NCI-H2081 treated with DMSO at 0.1 percent for 48 hours (cell line): Measurements from ENCODE around the gene NPW.

ENCODE experiments used
- DNase-seq: peaks from one replicate; lab custom pipeline; 2025; lab: John Stamatoyannopoulos, UW

The NPW gene

DNA sequence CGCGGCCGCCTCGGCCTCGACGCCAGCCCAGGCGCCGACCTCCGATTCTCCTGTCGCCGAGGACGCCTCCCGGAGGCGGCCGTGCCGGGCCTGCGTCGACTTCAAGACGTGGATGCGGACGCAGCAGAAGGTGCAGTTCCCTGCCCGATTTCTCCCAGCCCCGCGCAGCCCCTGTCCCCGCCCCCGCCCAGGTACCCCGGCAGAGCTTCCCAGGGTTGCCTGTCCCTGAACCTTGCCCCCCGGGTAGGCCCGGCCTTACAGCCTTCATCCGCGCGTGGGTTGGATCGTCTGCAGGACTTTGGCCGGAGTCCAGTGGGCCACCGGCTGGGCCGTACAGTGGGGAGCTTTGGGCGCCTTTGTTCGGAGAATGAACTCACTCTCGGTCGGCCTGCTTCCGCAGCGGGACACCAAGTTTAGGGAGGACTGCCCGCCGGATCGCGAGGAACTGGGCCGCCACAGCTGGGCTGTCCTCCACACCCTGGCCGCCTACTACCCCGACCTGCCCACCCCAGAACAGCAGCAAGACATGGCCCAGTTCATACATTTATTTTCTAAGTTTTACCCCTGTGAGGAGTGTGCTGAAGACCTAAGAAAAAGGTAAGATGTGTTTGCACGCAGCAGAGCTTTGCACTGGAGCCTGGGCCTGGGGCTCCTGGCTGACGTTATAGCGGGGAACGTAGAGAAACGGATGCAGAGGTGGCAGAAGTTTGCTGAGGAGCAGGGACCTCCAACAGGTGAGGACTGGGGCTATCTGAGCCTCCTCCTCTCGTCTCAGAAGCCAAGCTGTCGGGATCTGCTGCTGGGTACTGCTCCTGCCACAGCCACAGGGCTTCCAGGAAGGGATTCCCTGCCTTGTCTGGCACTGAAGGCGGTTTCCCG is 35.0 kb upstream of the NPW start:
- DNase-seq = no peak

- DNase-seq = no peak
These were observed 34.0 kb upstream of the NPW start for GRCh38 chr16:1985466-1986150.

DNA sequence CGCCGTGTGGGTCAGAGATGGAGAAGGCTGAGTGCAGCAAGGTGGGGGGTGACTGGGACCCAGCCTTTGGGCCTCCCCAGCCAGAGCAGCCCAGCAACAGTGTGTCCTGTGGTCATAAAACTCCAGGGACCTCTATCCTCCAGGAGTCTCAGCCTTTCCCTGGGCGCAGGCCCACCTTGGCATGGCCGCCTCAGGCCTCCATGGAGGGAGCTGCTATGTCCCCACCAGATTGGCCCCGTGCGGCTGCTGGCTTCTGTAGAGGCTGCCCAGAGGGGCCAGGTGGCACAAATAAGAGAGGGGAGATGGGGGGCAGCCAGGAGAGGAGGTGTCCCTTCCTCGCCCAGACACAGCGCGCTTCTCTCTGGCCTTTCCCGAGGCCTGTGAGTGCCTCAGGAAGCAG is 32.4 kb upstream of the NPW start:
- DNase-seq = no peak

DNA sequence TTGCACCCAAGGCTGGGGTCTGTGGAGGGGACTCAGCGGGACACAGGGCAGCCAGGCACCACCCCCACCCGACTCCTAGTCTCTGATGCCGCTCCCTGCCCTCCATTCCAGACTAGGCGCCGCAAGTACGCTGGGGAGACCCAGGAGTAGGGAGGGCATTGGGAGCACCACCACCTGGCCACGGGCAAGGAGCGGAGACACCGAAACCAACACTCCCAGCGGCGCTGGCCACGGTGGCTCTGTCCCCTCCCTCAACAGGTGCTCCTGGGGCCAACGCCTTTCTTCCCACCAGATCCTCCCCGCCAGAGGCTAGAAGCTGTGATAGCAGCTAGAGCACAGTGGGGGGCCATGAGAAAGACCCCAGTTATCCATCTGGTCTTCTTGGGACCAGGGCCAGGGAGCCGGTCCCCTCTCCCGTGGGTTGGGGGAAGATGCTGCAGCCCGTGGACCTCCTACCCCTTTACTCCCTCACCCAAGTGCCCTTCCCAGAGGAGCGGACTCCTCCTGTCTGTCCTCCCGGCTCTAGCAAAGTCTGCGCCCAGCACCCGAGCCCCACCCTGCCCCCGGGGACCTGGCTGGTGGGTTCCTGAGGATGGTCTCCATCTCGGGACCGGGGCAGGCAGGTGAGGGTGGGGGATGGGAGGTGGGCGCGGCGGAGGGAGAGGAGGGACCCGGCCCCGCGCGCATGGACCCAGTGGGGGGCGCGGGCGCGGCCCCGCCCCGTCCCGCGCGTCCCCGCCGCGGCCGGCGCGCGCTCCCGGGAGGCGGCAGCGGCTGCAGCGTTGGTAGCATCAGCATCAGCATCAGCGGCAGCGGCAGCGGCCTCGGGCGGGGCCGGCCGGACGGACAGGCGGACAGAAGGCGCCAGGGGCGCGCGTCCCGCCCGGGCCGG is 30.1 kb upstream of the NPW start, which contains the start of gene SYNGR3:
Gene SYNGR3, plus strand, starts transcription at position 762 of the 892 bp plus-strand sequence. CDS start 133 bp downstream, outside the sequence.
- DNase-seq = no peak

GRCh38 chr16:1990101-1990350 is 29.6 kb upstream of the NPW start:
- DNase-seq = no peak

GRCh38 chr16:1990351-1991134 is 29.0 kb upstream of the NPW start:
- no peak for DNase-seq

GRCh38 chr16:1991135-1991551 is 28.4 kb upstream of the NPW start:
- no peak for DNase-seq

GRCh38 chr16:1991588-1991947 is 28.0 kb upstream of the NPW start:
- no peak for DNase-seq

DNA sequence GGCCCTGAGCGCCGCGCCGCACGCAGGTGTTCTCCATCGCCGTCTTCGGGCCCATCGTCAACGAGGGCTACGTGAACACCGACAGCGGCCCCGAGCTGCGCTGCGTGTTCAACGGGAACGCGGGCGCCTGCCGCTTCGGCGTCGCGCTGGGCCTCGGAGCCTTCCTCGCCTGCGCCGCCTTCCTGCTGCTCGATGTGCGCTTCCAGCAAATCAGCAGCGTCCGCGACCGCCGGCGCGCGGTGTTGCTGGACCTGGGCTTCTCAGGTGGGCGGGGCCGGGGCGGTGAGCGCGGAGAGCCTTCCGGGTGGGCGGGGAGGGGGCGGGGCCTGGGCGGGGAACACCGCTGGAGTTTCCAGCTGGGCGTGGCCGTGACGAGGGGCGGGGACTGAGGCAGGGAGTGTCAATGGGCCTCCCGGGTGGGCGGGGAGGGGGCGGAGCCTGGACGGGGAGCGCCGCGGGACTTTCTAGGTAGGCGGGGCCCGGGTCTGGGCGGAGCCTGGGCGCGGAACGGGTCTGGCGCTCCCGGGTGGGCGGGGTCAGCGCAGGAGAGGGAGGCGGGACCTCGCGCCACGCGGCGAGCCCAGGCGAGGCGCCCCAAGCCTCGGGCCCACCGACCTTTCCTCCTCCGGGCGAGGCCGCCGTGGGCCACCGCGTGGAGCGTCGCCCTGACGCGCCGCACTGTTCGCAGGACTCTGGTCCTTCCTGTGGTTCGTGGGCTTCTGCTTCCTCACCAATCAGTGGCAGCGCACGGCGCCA is 27.5 kb upstream of the NPW start:
- no peak for DNase-seq

GRCh38 chr16:1992704-1993317 is 26.8 kb upstream of the NPW start:
- DNase-seq = no peak

DNA sequence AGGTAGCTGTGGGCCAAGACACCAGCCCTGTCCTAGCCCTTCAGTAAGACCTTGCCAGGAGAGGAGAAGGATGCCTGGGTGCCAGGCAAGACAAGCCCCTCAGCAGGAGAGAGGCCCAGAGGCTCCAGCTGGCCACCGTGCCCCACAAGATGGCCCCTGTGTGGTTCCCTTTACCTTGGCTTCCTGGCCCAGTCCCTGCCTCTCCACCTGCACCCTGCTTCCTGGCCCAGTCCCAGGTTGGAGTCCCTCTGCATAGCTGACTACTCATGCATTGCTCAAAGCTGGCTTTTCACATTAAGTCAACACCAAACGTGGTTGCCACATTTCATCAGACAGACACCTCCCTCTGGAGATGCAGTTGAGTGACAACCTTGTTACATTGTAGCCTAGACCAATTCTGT is 25.9 kb upstream of the NPW start:
- DNase-seq = no peak

DNA sequence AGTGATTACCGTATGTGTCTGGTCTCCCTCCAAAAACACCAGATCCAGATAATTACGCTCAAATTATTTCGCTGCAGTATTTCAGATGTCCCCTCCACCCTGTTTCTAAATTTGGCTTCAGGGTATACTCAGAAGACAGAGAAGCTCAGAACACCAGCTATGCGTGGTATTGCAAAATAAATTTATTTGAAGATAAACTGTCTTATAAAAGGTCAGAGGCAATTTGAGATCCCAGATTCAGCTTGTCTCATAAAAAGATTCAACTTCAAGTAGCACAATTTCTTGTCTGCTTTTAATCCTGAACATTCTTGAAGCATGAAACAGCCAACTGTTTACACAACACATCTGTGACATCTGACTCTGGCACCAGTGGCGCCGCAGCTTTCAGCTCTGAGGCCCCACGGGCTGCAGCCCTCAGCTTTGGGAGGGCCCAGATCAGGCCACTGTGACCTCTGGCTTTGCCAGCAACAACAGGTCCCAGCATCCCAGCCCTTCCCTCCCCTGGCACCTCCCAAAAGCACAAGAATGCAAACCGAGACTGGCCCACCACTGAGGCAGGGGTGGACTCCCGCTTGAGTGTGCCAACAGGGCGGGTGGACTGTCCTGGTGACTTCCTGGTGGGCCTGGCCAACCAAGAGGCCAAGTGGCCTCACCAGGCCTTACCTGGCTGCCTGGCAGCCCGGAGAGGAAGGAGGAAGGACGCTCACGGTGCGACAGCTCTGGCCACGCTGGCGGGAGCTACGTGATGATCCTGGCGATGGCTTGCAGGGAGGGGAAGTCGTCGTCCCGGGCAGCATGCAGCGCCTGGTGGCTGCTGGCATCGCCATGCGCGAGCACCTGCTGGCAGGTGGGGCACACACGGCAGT is 21.9 kb upstream of the NPW start:
- no peak for DNase-seq

- no peak for DNase-seq
These were observed 21.2 kb upstream of the NPW start for GRCh38 chr16:1998360-1998835.

DNA sequence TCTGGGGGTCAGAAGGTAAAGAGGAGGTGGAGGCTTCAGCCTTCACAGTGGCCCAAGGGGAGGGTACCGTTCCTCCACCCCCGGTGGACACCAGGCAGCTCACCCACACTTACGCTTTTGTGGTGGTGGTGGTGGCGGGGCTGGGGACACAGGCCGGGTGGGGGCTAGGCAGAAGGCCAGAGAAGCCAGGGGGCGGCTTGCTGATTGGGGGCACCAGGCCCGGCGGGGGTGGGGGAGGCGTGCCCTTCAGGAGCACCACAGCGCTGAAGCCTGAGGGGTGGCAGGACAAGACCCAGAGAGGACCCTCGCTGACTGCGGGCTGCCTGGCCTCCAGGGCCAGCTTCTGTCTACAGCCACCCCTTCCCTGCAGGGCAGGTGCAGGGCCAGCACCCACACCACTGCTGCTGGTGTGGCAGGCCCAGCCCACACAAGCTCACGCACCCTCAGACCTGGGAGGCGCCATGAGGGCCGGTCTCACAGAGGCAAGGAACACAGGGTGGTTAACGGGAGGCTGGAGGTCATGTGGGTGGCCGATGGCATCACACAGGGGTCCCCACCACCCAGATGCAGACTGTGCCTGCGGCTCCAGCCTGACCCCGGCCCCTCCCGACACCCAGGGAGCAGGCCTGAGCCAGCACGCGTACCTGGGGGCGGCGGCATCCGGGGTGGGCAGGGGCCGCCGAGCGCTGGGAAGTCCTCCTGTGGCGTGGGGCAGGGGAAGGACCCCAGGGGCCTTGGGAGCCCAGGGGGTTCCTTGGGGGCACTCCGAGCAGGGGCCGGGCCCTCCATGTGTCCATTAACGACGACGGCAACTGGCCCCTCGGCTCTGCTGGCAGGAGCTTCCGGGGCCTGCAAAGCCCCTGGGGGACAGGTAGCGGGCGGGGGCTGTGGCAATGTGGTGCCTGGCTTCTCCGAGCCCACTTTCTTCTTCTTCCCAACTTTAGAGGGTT is 20.5 kb upstream of the NPW start:
- DNase-seq = no peak

DNA sequence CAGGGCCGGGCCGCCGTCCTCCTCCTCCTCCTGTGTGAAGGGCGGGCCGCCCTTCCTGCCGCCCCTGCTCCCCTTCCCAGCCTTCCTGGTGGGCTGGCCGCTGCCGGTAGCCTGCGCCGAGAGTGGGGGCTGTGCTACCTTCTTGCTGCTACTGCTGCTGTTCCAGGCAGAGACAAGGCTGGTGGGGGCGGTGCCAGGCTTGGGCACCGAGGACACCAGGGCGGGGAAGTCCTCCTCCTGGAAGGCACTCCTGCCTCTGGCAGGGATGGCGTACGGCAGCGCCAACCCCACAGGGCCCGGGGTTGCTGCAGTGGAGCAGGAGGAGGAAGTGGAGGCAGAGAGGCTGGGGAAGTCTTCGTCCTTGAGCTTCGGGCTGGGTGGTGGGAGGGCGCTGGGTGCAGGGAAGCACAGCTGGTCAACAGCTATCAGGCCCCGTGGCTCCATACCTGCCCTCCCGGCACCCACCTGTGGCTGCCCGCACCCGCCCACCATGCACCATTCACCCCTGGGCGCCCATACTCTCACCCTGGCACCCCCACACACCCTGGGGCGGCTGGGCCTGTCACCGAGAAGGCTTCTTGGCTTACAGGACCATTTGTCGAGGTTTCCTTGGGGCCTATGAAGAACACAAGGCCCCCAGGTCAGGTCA is 19.6 kb upstream of the NPW start:
- no peak for DNase-seq

- no peak for DNase-seq
These were observed 18.6 kb upstream of the NPW start for GRCh38 chr16:2001035-2001434.

- DNase-seq = no peak
These were observed 17.9 kb upstream of the NPW start for GRCh38 chr16:2001456-2002355.
